Liver (tissue), 9 donors: ENCODE results near the gene GOSR2. TPM values are rescaled to one million over a fixed set of nuclear protein-coding genes. Genes with fewer than 3 reads are reported as not detected.

Experiments
- DNase-seq: peaks from one replicate; pipeline ENCODE4 v3.0.0-alpha.2; 2017; ENCODE audit warnings: low spot score
- H3K27ac ChIP-seq, 2 donors: one replicate each; pipeline ENCODE4 v1.7.0; 2013; ENCODE audit warnings: inconsistent platforms in 2 of 2, low read length in 2 of 2, control low read depth in 1 of 2, low read depth in 1 of 2, mild to moderate bottlenecking in 1 of 2
- H3K27me3 ChIP-seq, 4 donors: one replicate each; pipeline versions ENCODE4 v1.6.1 to v1.7.0; 2013; ENCODE audit warnings: low read length in 3 of 4, inconsistent platforms in 1 of 4, mild to moderate bottlenecking in 1 of 4, moderate library complexity in 1 of 4; ENCODE audit not compliant: control insufficient read depth in 4 of 4, insufficient read depth in 4 of 4
- H3K36me3 ChIP-seq, 4 donors: one replicate each; pipeline versions ENCODE4 v1.6.1 to v1.7.0; 2013; ENCODE audit warnings: low read length in 3 of 4, mild to moderate bottlenecking in 3 of 4, low read depth in 1 of 4, moderate library complexity in 1 of 4; ENCODE audit not compliant: control insufficient read depth in 4 of 4, insufficient read depth in 3 of 4
- H3K4me1 ChIP-seq, 4 donors: one replicate each; pipeline versions ENCODE4 v1.6.1 to v1.7.0; 2013; ENCODE audit warnings: low read length in 3 of 4, mild to moderate bottlenecking in 3 of 4, moderate library complexity in 1 of 4; ENCODE audit not compliant: control insufficient read depth in 4 of 4, insufficient read depth in 4 of 4
- H3K4me3 ChIP-seq, 3 donors: one replicate each; pipeline versions ENCODE4 v1.6.1 to v1.7.0; 2013; ENCODE audit warnings: low read length in 3 of 3, control low read depth in 1 of 3, low read depth in 1 of 3, mild to moderate bottlenecking in 1 of 3
- H3K9ac ChIP-seq, 2 donors: one replicate each; pipeline ENCODE4 v1.7.0; 2013; ENCODE audit warnings: low read length in 2 of 2, mild to moderate bottlenecking in 2 of 2, moderate library complexity in 2 of 2, control low read depth in 1 of 2, low read depth in 1 of 2
- H3K9me3 ChIP-seq, 4 donors: one replicate each; pipeline versions ENCODE4 v1.6.1 to v1.7.0; 2013; ENCODE audit warnings: low read length in 3 of 4; ENCODE audit not compliant: control insufficient read depth in 4 of 4
- ATF3 ChIP-seq: IDR thresholded peaks from 2 replicates; pipeline ENCODE4 v1.6.1; 2016; ENCODE audit warnings: antibody characterized with exemption
- EGR1 ChIP-seq, 2 donors: IDR thresholded peaks; 2 replicates each; pipeline ENCODE4 v1.6.1; 2016 to 2018; ENCODE audit warnings: antibody characterized with exemption in 2 of 2, low read depth in 2 of 2
- FOXA1 ChIP-seq: IDR thresholded peaks from 2 replicates; pipeline ENCODE4 v1.6.1; 2016; ENCODE audit warnings: antibody characterized with exemption
- FOXA2 ChIP-seq: IDR thresholded peaks from 2 replicates; pipeline ENCODE4 v1.6.1; 2016; ENCODE audit warnings: antibody characterized with exemption
- HNF4A ChIP-seq, 2 donors: conservative IDR thresholded peaks; 2 replicates each; pipeline ENCODE4 v1.6.1; 2016; ENCODE audit warnings: antibody characterized with exemption in 2 of 2, mild to moderate bottlenecking in 2 of 2
- HNF4G ChIP-seq: IDR thresholded peaks from 2 replicates; pipeline ENCODE4 v1.6.1; 2016; ENCODE audit warnings: antibody characterized with exemption
- JUND ChIP-seq, 2 donors: IDR thresholded peaks; 2 replicates each; pipeline ENCODE4 v1.6.1; 2016; ENCODE audit warnings: antibody characterized with exemption in 2 of 2
- MAX ChIP-seq: IDR thresholded peaks from 2 replicates; pipeline ENCODE4 v1.6.1; 2016; ENCODE audit warnings: antibody characterized with exemption
- NR2F2 ChIP-seq: IDR thresholded peaks from 2 replicates; pipeline ENCODE4 v1.6.1; 2016; ENCODE audit warnings: antibody characterized with exemption
- RAD21 ChIP-seq, 2 donors: IDR thresholded peaks; 2 replicates each; pipeline ENCODE4 v1.6.1; 2016; ENCODE audit warnings: antibody characterized with exemption in 2 of 2, mild to moderate bottlenecking in 2 of 2
- REST ChIP-seq: IDR thresholded peaks from 2 replicates; pipeline ENCODE4 v1.6.1; 2016; ENCODE audit warnings: antibody characterized with exemption, mild to moderate bottlenecking
- RXRA ChIP-seq, 2 donors: IDR thresholded peaks; 2 replicates each; pipeline ENCODE4 v1.6.1; 2017 to 2018; ENCODE audit warnings: antibody characterized with exemption in 2 of 2, mild to moderate bottlenecking in 1 of 2
- SP1 ChIP-seq: IDR thresholded peaks from 2 replicates; pipeline ENCODE4 v1.6.1; 2018; ENCODE audit warnings: antibody characterized with exemption, mild to moderate bottlenecking
- TAF1 ChIP-seq: conservative IDR thresholded peaks from 2 replicates; pipeline ENCODE4 v1.6.1; 2016; ENCODE audit warnings: antibody characterized with exemption, mild to moderate bottlenecking
- WGBS: extraction: QIAGEN DNeasy Blood & Tissue Kit; methylation state at CpG from one replicate; pipeline ENCODE4 v1.1.7; 2013; 5-methylcytosine and 5-hydroxymethylcytosine counted together
- polyA plus RNA-seq, 2 donors: library from polyadenylated mRNA; stranded (reverse) in 1 of 2; unstranded in 1 of 2; fragments of 200-250 nt in 1 of 2; fragments of >200 nt in 1 of 2; fragmentation: Nextera tagmentation in 1 of 2; extraction: Ambion mirVana in 1 of 2; gene quantifications; one replicate each; pipeline versions ENCODE4 v1.2.1 to v1.2.3, GENCODE V29; 2013 to 2015
- total RNA-seq, 2 donors: library from RNA; depleted of rRNA; stranded (reverse); fragments of >200 nt; gene quantifications; one replicate each; pipeline ENCODE4 v1.2.3, GENCODE V29; 2014
- TF ChIP-seq, protein P1 (sequence below): fragments of 150-350 bp; IDR thresholded peaks from 2 replicates; pipeline ENCODE4 v1.5.1; 2017; ENCODE audit warnings: improper control_type of control experiment, low read depth, low read length; ENCODE audit not compliant: missing input control
- TF ChIP-seq, protein P2 (sequence below): IDR thresholded peaks from 2 replicates; pipeline ENCODE4 v1.6.1; 2016; ENCODE audit warnings: antibody characterized with exemption
- donor health status: healthy.
- donor health status: healthy.
- donor health status: healthy.
- donor health status: healthy.
- donor health status: healthy.

The GOSR2 gene
- total and polyA plus RNA-seq, 4 donors = 19.9 to 43.8 (median 21.0) TPM

- Histone ChIP-seq H3K4me3 (no peak overlapping the region), H3K27me3 (no peaks in the 10 kb centered on the region), H3K9ac (no peak overlapping the region), H3K4me1 (peaks cover 0 to 6% (median 3%) of the 10 kb centered on the region in 4 donors), H3K9me3 (no peaks in the 10 kb centered on the region), H3K36me3 (no peaks in the 10 kb centered on the region), H3K27ac (no peak overlapping the region)
- TF ChIP-seq JUND (IDR thresholded peaks at IDR 0.05) (no peak), FOXA1 (no peak), SP1 (no peak), HNF4A (conservative IDR thresholded peaks at IDR 0.05) (no peak), ATF3 (no peak), HNF4G (no peak), RAD21 (IDR thresholded peaks at IDR 0.05) (no peak), REST (no peak), TAF1 (no peak), FOXA2 (no peak)
- TF ChIP-seq, protein P1, sequence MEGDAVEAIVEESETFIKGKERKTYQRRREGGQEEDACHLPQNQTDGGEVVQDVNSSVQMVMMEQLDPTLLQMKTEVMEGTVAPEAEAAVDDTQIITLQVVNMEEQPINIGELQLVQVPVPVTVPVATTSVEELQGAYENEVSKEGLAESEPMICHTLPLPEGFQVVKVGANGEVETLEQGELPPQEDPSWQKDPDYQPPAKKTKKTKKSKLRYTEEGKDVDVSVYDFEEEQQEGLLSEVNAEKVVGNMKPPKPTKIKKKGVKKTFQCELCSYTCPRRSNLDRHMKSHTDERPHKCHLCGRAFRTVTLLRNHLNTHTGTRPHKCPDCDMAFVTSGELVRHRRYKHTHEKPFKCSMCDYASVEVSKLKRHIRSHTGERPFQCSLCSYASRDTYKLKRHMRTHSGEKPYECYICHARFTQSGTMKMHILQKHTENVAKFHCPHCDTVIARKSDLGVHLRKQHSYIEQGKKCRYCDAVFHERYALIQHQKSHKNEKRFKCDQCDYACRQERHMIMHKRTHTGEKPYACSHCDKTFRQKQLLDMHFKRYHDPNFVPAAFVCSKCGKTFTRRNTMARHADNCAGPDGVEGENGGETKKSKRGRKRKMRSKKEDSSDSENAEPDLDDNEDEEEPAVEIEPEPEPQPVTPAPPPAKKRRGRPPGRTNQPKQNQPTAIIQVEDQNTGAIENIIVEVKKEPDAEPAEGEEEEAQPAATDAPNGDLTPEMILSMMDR = no peak
- TF ChIP-seq, protein P2, sequence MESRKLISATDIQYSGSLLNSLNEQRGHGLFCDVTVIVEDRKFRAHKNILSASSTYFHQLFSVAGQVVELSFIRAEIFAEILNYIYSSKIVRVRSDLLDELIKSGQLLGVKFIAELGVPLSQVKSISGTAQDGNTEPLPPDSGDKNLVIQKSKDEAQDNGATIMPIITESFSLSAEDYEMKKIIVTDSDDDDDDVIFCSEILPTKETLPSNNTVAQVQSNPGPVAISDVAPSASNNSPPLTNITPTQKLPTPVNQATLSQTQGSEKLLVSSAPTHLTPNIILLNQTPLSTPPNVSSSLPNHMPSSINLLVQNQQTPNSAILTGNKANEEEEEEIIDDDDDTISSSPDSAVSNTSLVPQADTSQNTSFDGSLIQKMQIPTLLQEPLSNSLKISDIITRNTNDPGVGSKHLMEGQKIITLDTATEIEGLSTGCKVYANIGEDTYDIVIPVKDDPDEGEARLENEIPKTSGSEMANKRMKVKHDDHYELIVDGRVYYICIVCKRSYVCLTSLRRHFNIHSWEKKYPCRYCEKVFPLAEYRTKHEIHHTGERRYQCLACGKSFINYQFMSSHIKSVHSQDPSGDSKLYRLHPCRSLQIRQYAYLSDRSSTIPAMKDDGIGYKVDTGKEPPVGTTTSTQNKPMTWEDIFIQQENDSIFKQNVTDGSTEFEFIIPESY = no peak
- no peak for DNase-seq
- 65% methylated on average over 6 of the region's 6 CpGs for WGBS
These were observed 44.9 kb upstream of the GOSR2 start for GRCh38 chr17:46878055-46878454.

DNA sequence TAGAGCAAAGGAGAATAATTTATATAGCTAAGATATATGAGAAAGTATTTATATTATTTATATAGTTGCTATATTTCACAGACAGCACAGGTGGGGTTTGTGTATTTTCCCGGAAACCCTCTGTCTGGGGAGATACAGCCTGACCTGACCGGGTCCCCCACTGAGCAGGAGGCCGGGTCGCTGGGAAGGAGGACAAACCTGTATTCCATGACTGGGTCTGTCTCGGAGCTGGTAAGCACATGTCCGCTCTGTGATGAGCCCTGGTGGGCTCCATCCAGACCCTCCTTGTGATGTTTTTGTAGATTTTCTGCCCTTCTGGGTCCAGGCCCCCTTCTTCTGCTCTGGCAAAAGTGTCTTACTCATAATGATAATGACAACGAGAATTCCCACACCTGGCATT lies 43.9 kb upstream of the GOSR2 start:
- Histone ChIP-seq H3K4me1 (peaks cover 0 to 6% (median under 1%) of the 10 kb centered on the region in 4 donors), H3K36me3 (no peaks in the 10 kb centered on the region), H3K27ac (no peak overlapping the region), H3K9me3 (no peaks in the 10 kb centered on the region), H3K4me3 (no peak overlapping the region), H3K27me3 (no peaks in the 10 kb centered on the region), H3K9ac (no peak overlapping the region)
- TF ChIP-seq HNF4A (conservative IDR thresholded peaks at IDR 0.05) (no peak), SP1 (no peak), MAX (no peak), NR2F2 (no peak), FOXA2 (no peak), RXRA (IDR thresholded peaks at IDR 0.05) (no peak), REST (no peak), RAD21 (IDR thresholded peaks at IDR 0.05) (no peak), EGR1 (IDR thresholded peaks at IDR 0.05; ENCODE audit: low read depth in 2 of 2) (no peak), HNF4G (no peak), FOXA1 (no peak), ATF3 (no peak)
- TF ChIP-seq, protein P2 = no peak
- 89% methylated on average over 7 of the region's 7 CpGs for WGBS
- no peak for DNase-seq
